ENCODE data around the gene SIPA1. TPM values are rescaled to one million over a fixed set of nuclear protein-coding genes. Genes with fewer than 3 reads are reported as not detected.
A peak's percentile ranks its signal among the peaks of the same experiment; 100 is the strongest.

The SIPA1 gene
- total RNA-seq, 1 experiment from 2014 or later, result 65.4 TPM

- TF ChIP-seq USF2 (CRISPR knock-in tag; IDR thresholded peaks at IDR 0.05) (no peak), NR2C2 (CRISPR knock-in tag; IDR thresholded peaks at IDR 0.05) (no peak)
Observed at GRCh38 chr11:65652511-65653228, 14.8 kb downstream of the SIPA1 start (continued).

- no peaks in the 10 kb centered on the region for H3K9me3 Mint-ChIP-seq
- peak overlapping the region; percentile 80 for H3K4me3 Mint-ChIP-seq
- no peak for DNase-seq (ENCODE audit: low spot score)
- TF ChIP-seq FOXK1 (CRISPR knock-in tag; IDR thresholded peaks at IDR 0.05), result no peak
- no peak for TF ChIP-seq SMAD3 (CRISPR knock-in tag; IDR thresholded peaks at IDR 0.05; ENCODE audit: borderline replicate concordance)
- peak; percentile 98 for TF ChIP-seq ZNF281 (CRISPR knock-in tag; IDR thresholded peaks at IDR 0.05)
- TF ChIP-seq HMGA2 (CRISPR knock-in tag; IDR thresholded peaks at IDR 0.05), result no peak
- no peak for TF ChIP-seq PRRX2 (CRISPR knock-in tag; IDR thresholded peaks at IDR 0.05)
- TF ChIP-seq NFE2L1 (CRISPR knock-in tag; IDR thresholded peaks at IDR 0.05), result 0 out of 2 replicates have a peak, but pooled peaks have one; percentile 1
- TF ChIP-seq ZNF416 (CRISPR knock-in tag; IDR thresholded peaks at IDR 0.05), result no peak
- peak; percentile 37; the same call in 1 of the 2 replicates for TF ChIP-seq PRDM15 (CRISPR knock-in tag; IDR thresholded peaks at IDR 0.05)
- no peak for TF ChIP-seq ETV6 (CRISPR knock-in tag; IDR thresholded peaks at IDR 0.05)
- no peak for TF ChIP-seq RELA (CRISPR knock-in tag; IDR thresholded peaks at IDR 0.05; ENCODE audit: borderline replicate concordance)
- TF ChIP-seq GTF2I (CRISPR knock-in tag; conservative IDR thresholded peaks at IDR 0.05), result no peak
- TF ChIP-seq MLX (CRISPR knock-in tag; IDR thresholded peaks at IDR 0.05), result no peak
- no peaks in the 10 kb centered on the region for H3K27me3 Mint-ChIP-seq (ENCODE audit: low read depth)
- H3K27ac Mint-ChIP-seq, result peak overlapping the region; percentile 96
- H3K4me1 Mint-ChIP-seq, result peaks cover 21% of the 10 kb centered on the region
- H3K36me3 Mint-ChIP-seq, result peaks cover 41% of the 10 kb centered on the region
- POLR2A ChIA-PET, result interaction anchor here (2.1 to 3.0 kb wide), 4 partner anchors 9 to 46 kb away, joined by 6 to 20 read pairs (median 12); partner anchors contain the start of genes RELA and SIPA1
- CTCF ChIA-PET, result interaction anchor here (1.0 to 5.0 kb wide), 14 partner anchors 10 to 235 kb away, joined by 3 to 23 read pairs (median 8); partner anchors contain the start of genes FIBP, KAT5, RELA and SIPA1
- no peak for ATAC-seq
Observed at GRCh38 chr11:65653229-65654225, 15.6 kb downstream of the SIPA1 start.

Data from WTC11 (cell line).